HG03103 (cell line): Measurements from ENCODE around the gene EMP1.

Experiments
- ATAC-seq: cut with Tn5 transposase; IDR thresholded peaks from one replicate; pipeline ENCODE4 v1.9.1; 2021; ENCODE audit warnings: low read depth; ENCODE audit not compliant: unreplicated experiment

Gene EMP1

GRCh38 chr12:13195250-13195649 is 1.3 kb upstream of the EMP1 start:
- ATAC-seq: no peak

GRCh38 chr12:13195785-13196129 is 769 bp upstream of the EMP1 start:
- ATAC-seq: no peak

DNA sequence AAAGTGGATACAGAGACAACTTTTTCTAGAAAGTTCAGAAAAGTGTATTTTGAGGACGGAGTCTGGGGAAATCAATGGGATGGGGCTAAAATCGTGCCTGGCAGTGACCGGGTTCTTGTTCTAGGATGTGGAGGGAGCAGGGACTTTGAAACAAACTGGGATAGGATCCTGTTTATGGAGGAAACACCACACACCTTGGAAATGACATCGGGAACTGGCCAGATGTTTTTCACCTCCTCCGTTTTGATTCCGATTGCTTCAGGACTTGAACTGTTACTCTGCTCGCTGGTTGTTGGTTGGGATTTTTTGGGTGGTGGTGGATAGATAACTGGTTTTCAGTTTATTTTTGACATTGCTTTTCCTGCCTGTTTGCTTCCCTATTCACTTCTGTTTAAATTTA is 506 bp downstream of the EMP1 start:
- ATAC-seq: no peak

DNA sequence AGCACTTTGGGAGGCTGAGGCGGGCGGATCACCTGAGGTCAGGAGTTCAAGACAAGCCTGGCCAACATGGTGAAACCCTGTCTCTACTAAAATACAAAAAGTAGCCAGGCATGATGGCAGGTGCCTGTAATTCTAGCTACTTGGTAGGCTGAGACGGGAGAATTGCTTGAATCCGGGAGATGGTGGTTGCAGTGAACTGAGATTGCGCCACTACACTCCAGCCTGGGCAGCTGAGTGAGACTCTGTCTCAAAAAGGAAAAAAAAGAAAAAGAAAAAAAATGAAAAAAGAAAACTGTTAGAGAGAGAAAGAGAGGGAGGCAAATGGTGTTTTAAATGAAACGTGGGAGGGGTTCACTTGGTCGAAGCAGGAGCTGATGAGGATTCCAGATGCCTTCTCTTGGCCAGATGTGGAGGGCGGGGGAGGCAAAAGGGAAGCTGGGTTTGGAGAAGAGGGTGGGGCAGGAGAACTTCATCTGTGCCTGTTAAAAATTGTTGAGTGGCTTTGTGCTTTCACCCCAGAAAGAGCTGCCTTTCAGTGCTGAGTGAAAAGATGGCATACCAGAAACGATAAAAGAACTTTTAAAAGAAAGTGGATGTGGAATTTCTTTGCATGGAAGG is 1.1 kb downstream of the EMP1 start:
- no peak for ATAC-seq

GRCh38 chr12:13198241-13198640 is 1.7 kb downstream of the EMP1 start:
- ATAC-seq: no peak

DNA sequence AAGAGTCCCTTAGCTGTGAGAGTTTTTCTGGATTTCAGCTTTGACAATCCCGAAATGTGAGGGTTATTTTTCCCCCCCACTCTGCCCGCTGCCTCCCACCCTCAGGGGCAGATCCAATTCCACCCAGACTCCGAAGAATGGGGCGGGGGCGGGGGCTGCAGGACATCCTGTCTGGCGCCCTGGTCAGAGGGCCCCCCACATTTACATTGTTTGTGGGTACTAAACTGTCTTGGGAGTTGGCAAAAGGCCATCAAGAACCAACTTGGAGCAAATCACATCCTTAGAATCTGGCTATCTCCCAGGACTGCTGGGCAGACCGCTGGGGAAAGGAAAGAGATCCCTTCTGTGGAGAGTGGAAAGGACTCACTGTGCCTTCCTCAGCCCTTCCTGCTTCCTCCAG is 2.4 kb downstream of the EMP1 start:
- ATAC-seq: no peak

GRCh38 chr12:13199592-13199991 is 3.1 kb downstream of the EMP1 start:
- no peak for ATAC-seq

GRCh38 chr12:13200841-13201240 is 4.3 kb downstream of the EMP1 start:
- no peak for ATAC-seq

GRCh38 chr12:13203034-13203922 is 6.8 kb downstream of the EMP1 start:
- no peak for ATAC-seq

GRCh38 chr12:13204428-13204827 is 7.9 kb downstream of the EMP1 start:
- no peak for ATAC-seq

DNA sequence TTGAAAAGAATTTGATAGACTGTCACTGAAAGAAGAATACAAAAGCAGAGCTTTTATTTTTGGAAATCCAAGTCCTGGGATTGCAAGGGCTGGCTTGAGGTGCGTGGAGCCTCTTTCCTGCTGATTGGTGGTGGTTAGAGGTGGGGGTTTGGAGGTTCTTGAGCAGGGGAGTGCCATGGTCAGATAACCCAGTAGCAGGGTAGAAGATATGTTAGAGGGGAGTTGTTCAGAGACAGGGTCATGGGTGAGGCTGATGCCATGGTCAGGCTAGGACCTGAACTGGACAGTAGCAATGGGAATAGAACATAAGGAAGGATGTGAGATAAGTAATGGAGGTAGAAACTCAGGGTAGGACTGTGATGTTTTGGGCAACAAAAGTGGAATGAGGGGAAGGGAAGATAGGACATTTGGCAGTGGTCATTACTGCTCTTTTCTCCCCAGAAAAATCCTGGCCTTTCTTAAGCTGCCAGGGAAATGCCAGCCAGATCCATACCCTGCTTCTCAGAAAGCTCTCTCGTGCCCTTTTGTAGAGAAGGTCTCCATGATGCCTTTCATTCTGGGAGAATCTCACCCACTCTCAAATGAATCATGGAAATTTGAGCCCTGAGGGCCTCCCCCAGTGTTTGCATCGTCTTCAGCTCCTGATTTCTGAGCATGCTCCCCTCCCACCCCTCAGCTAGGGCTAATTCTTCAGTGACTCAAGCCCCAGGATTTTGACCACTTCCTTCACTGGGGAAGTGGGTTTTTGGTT is 9.5 kb downstream of the EMP1 start:
- ATAC-seq: no peak

GRCh38 chr12:13206560-13206897 is 10.0 kb downstream of the EMP1 start:
- ATAC-seq: no peak

- ATAC-seq: no peak
These were observed 12.3 kb downstream of the EMP1 start for GRCh38 chr12:13208533-13209435.

DNA sequence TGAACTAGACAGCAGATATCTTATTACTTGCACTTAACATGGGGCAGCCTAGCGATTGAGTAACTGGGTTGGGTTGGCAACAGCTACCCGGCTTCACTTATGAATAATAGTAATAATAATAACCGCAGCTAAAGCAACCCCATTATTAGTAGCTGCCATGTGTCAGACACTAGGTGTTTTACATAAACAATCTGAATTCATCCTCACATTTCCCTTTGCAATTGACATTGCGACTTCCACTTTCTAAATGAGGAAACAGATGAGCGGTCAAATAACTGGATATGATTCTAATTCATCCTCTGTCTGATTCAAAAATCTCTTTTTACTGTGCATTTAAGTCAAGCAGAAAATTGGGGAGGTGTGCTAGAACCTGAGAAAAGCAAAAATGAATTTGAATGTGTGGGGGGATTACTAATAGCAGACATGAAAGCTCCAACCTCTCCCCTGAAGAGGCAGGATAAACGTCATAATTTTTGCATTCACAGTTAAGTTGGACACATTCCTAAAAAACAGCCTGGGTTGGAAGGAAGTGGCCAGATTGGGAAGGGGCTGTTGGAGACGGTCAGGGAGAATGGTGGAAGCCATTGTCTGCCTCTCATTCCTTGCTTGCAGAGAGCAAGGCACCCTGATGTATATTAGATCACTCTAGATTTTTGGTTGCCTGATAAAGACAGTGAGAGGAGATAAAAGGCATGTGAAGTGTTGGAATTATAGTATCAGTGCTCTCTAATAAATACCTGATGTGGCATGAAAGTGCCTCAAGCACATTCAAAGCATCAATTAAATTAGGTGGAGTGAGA is 13.1 kb downstream of the EMP1 start:
- no peak for ATAC-seq

GRCh38 chr12:13210236-13211190 is 14.0 kb downstream of the EMP1 start:
- no peak for ATAC-seq

- ATAC-seq: no peak
These were observed 14.8 kb downstream of the EMP1 start for GRCh38 chr12:13211191-13211858.

GRCh38 chr12:13211859-13212664 is 15.5 kb downstream of the EMP1 start:
- no peak for ATAC-seq
